ENCODE results near the gene PCDHGB2.
"Not testable (repeated sequence)": the region's sequence is repeated elsewhere in the genome, so short reads cannot be mapped to it uniquely, and the experiment has no call there.

Gene PCDHGB2

DNA sequence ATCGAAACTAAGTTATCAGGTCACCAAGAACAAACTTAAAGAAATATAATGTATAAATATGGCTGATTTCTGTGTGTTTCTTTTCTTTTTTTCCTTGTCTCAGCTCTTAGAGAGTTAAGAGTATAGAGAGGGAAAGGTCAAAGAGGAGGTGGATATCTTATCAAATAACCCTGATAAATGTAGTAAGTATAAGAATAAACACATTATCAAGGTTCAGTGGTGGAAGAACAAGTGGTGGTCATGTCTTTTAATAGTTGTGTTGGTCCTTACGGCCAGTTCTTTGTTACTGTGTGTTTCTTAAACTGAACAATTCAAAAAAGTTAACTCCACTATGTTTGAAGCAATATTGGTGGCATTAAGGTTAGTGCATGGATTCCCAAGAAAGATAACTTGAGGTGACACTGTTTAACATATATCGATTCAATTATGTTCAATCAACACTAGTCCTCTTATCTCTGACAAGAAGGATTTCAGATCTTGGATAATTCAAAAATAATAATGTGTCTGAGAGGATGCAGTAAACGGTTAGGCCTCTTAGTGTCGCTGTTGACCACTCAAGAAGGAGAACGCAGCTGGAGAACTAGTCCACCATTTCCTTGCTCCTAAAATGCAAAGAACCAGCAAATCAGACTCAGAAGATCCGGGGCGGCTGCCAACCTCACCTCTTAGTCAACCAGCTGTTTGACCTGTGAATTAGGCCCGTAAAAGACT is 16.4 kb upstream of the PCDHGB2 start, which contains the start of gene PCDHGA3:
PCDHGA3 (plus strand) TSS at position 588 of the 711 bp plus-strand sequence. CDS start 205 bp downstream, outside the sequence.
- no peak within 1 kb of the TSS for H3K4me3 ChIP-seq (replicated peaks; ENCODE audit: low read depth, low read length)
- DNase-seq (ENCODE audit: extremely low read depth, low read depth) = no peak
- TF ChIP-seq, protein P1, sequence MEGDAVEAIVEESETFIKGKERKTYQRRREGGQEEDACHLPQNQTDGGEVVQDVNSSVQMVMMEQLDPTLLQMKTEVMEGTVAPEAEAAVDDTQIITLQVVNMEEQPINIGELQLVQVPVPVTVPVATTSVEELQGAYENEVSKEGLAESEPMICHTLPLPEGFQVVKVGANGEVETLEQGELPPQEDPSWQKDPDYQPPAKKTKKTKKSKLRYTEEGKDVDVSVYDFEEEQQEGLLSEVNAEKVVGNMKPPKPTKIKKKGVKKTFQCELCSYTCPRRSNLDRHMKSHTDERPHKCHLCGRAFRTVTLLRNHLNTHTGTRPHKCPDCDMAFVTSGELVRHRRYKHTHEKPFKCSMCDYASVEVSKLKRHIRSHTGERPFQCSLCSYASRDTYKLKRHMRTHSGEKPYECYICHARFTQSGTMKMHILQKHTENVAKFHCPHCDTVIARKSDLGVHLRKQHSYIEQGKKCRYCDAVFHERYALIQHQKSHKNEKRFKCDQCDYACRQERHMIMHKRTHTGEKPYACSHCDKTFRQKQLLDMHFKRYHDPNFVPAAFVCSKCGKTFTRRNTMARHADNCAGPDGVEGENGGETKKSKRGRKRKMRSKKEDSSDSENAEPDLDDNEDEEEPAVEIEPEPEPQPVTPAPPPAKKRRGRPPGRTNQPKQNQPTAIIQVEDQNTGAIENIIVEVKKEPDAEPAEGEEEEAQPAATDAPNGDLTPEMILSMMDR (IDR thresholded peaks at IDR 0.05; ENCODE audit: low read depth, low read length, missing control alignments) = peak; percentile 37

DNA sequence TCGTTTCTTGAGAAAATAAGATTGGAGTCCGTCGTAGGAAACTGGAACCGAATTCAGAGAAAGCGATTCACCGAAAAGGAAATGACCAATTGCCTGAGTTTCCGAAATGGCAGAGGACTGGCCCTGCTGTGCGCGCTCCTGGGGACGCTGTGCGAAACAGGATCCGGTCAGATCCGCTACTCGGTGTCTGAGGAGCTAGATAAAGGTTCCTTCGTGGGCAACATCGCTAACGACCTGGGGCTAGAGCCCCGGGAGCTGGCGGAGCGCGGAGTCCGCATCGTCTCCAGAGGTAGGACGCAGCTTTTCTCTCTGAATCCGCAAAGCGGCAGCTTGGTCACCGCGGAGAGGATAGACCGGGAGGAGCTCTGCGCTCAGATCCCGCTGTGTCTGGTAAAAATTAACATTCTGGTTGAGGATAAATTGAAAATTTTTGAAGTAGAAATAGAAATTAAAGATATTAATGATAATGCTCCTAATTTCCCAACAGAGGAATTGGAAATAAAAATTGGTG is 15.8 kb upstream of the PCDHGB2 start:
- TF ChIP-seq, protein P1 (IDR thresholded peaks at IDR 0.05; ENCODE audit: low read depth, low read length, missing control alignments) = no peak
- no peak overlapping the region for H3K4me3 ChIP-seq (replicated peaks; ENCODE audit: low read depth, low read length)
- no peak for DNase-seq (ENCODE audit: extremely low read depth, low read depth)

DNA sequence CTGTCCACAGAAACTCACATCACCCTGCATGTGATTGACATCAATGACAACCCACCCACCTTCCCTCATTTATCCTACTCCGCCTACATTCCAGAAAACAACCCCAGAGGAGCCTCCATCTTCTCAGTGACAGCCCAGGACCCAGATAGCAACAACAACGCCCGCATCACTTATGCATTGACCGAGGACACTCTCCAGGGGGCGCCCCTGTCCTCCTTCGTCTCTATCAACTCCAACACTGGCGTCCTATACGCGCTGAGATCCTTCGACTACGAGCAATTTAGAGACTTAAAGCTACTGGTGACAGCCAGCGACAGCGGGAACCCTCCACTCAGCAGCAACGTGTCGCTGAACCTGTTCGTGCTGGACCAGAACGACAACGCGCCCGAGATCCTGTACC is 14.5 kb upstream of the PCDHGB2 start:
- H3K4me3 ChIP-seq (replicated peaks; ENCODE audit: low read depth, low read length) = no peak overlapping the region
- no peak for DNase-seq (ENCODE audit: extremely low read depth, low read depth)
- TF ChIP-seq, protein P1 (IDR thresholded peaks at IDR 0.05; ENCODE audit: low read depth, low read length, missing control alignments) = peak; percentile 3

DNA sequence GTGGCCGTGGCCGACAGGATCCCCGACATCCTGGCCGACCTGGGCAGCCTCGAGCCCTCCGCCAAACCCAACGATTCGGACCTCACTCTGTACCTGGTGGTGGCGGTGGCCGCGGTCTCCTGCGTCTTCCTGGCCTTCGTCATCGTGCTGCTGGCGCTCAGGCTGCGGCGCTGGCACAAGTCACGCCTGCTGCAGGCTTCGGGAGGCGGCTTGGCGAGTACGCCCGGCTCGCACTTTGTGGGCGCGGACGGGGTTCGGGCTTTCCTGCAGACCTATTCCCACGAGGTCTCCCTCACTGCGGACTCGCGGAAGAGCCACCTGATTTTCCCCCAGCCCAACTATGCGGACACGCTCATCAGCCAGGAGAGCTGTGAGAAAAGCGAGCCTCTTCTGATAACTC is 13.8 kb upstream of the PCDHGB2 start:
- not testable (repeated sequence) for H3K4me3 ChIP-seq (replicated peaks; ENCODE audit: low read depth, low read length); DNase-seq (ENCODE audit: extremely low read depth, low read depth)

DNA sequence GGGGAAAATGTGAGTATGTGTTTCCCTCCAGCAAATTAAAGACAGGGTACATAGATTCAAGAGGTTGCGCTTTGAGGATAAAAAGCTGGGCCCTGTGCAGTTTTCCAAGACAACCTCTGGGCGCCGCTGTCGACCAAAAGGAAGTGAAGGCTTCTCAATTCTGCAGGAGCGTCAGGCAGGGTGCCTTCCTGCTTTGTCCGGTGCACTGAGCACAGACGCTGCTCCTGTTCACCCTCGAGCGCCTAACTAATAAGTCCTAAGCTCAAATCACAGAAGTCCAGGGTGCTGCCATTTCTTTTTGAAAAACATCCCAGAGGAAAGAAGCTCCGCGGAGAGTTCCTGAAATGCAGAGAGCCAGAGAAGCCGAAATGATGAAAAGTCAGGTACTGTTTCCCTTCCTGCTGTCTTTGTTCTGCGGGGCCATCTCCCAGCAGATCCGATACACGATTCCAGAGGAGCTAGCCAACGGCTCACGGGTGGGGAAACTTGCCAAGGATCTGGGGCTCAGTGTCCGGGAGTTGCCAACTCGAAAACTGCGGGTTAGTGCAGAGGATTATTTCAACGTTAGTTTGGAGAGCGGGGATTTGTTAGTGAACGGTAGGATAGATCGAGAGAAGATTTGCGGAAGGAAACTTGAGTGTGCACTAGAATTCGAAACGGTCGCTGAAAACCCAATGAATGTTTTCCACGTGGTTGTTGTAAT is 9.7 kb upstream of the PCDHGB2 start, which contains the start of gene PCDHGB1:
PCDHGB1 (plus strand) TSS at position 183 of the 703 bp plus-strand sequence; CDS start at position 345, 162 bp downstream.
- TF ChIP-seq, protein P1 (IDR thresholded peaks at IDR 0.05; ENCODE audit: low read depth, low read length, missing control alignments) = peak; percentile 52
- 0 out of 2 replicates have a peak within 1 kb of the TSS, but pooled peaks have one; percentile 0 for H3K4me3 ChIP-seq (replicated peaks; ENCODE audit: low read depth, low read length)
- DNase-seq (ENCODE audit: extremely low read depth, low read depth) = no peak

DNA sequence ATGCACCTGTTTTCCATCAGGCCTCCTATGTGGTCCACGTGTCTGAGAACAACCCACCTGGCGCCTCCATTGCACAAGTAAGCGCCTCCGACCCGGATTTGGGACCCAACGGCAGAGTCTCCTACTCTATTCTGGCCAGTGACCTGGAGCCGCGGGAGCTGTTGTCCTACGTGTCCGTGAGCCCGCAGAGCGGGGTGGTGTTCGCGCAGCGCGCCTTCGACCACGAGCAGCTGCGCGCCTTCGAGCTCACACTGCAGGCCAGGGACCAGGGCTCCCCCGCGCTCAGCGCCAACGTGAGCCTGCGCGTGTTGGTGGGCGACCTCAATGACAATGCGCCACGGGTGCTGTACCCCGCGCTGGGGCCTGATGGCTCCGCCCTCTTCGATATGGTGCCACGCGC is 8.2 kb upstream of the PCDHGB2 start:
- no peak overlapping the region for H3K4me3 ChIP-seq (replicated peaks; ENCODE audit: low read depth, low read length)
- DNase-seq (ENCODE audit: extremely low read depth, low read depth) = no peak
- TF ChIP-seq, protein P1 (IDR thresholded peaks at IDR 0.05; ENCODE audit: low read depth, low read length, missing control alignments) = no peak

DNA sequence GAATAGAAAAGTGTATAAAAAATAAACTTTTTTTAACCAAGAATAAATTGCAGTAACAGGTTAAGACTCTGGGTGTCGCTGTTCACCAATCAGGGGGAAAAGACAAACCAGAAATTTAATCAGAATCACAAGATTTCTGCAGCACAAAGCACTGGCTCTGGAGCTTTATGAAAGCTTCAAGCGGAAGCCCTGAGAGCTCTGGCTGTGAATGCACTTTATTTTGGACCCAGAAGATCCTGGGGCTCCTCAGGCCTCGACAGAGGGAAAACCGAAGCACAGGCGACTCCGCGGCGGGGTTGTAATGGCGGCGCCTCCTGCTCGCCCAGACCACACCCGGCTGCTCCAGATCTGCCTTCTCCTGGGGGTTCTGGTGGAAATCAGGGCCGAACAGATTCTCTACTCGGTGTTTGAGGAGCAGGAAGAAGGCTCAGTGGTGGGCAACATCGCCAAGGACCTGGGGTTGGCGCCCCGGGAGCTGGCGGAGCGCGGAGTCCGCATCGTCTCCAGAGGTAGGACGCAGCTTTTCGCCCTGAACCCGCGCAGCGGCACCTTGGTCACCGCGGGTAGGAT is 4.8 kb upstream of the PCDHGB2 start, which contains the start of gene PCDHGA4:
PCDHGA4 (plus strand) TSS at position 122 of the 570 bp plus-strand sequence; CDS start at position 209, 87 bp downstream.
- no peak for DNase-seq (ENCODE audit: extremely low read depth, low read depth)
- H3K4me3 ChIP-seq (replicated peaks; ENCODE audit: low read depth, low read length) = no peak within 1 kb of the TSS; the same call in 1 of the 2 replicates
- TF ChIP-seq, protein P1 (IDR thresholded peaks at IDR 0.05; ENCODE audit: low read depth, low read length, missing control alignments) = peak; percentile 36
